ENCODE data around the gene CCDC141.
A peak's percentile ranks its signal among the peaks of the same experiment; 100 is the strongest.

The CCDC141 gene

GRCh38 chr2:178946494-178946893, 103.4 kb downstream of the CCDC141 start:
- in situ Hi-C loops (cut with HindIII; ENCODE audit: low pct_unique_long_range_greater_than_20kb, low sequenced_read_pairs), result no loop called here
- TF ChIP-seq JUND (IDR thresholded peaks at IDR 0.05; ENCODE audit: low read depth), result no peak
- no peak for DNase-seq (ENCODE audit: low read depth in 1 of 2, low spot score in 1 of 2)

GRCh38 chr2:178943745-178944144, 106.2 kb downstream of the CCDC141 start:
- TF ChIP-seq JUND (IDR thresholded peaks at IDR 0.05; ENCODE audit: low read depth), result no peak
- no peak for DNase-seq (ENCODE audit: low read depth in 1 of 2, low spot score in 1 of 2)
- in situ Hi-C loops (cut with HindIII; ENCODE audit: low pct_unique_long_range_greater_than_20kb, low sequenced_read_pairs), result no loop called here

- no peak for DNase-seq (ENCODE audit: low read depth in 1 of 2, low spot score in 1 of 2)
- no peak for TF ChIP-seq JUND (IDR thresholded peaks at IDR 0.05; ENCODE audit: low read depth)
- in situ Hi-C loops (cut with HindIII; ENCODE audit: low pct_unique_long_range_greater_than_20kb, low sequenced_read_pairs), result no loop called here
These were observed 115.4 kb downstream of the CCDC141 start for GRCh38 chr2:178934571-178934970.

- in situ Hi-C loops (cut with HindIII; ENCODE audit: low pct_unique_long_range_greater_than_20kb, low sequenced_read_pairs), result no loop called here
- DNase-seq (ENCODE audit: low read depth in 1 of 2, low spot score in 1 of 2), result no peak
- TF ChIP-seq JUND (IDR thresholded peaks at IDR 0.05; ENCODE audit: low read depth), result no peak
These were observed 116.4 kb downstream of the CCDC141 start for GRCh38 chr2:178933493-178933892.

- TF ChIP-seq JUND (IDR thresholded peaks at IDR 0.05; ENCODE audit: low read depth), result no peak
- in situ Hi-C loops (cut with HindIII; ENCODE audit: low pct_unique_long_range_greater_than_20kb, low sequenced_read_pairs), result no loop called here
- DNase-seq (ENCODE audit: low read depth in 1 of 2, low spot score in 1 of 2), result no peak
These were observed 121.9 kb downstream of the CCDC141 start for GRCh38 chr2:178928077-178928476.

- DNase-seq (ENCODE audit: low read depth in 1 of 2, low spot score in 1 of 2), result no peak
- TF ChIP-seq JUND (IDR thresholded peaks at IDR 0.05; ENCODE audit: low read depth), result no peak
- in situ Hi-C loops (cut with HindIII; ENCODE audit: low pct_unique_long_range_greater_than_20kb, low sequenced_read_pairs), result no loop called here
These were observed 122.8 kb downstream of the CCDC141 start for GRCh38 chr2:178927173-178927572.

- no peak for DNase-seq (ENCODE audit: low read depth in 1 of 2, low spot score in 1 of 2)
- no peak for TF ChIP-seq JUND (IDR thresholded peaks at IDR 0.05; ENCODE audit: low read depth)
These were observed 125.1 kb downstream of the CCDC141 start for GRCh38 chr2:178924817-178925216.

GRCh38 chr2:178923546-178923945, 126.4 kb downstream of the CCDC141 start:
- no peak for TF ChIP-seq JUND (IDR thresholded peaks at IDR 0.05; ENCODE audit: low read depth)
- no peak for DNase-seq (ENCODE audit: low read depth in 1 of 2, low spot score in 1 of 2)
- in situ Hi-C loops (cut with HindIII; ENCODE audit: low pct_unique_long_range_greater_than_20kb, low sequenced_read_pairs), result no loop called here

More at GRCh38 chr2:178924817-178925216, 125.1 kb downstream of the CCDC141 start:
- in situ Hi-C loops (cut with HindIII; ENCODE audit: low pct_unique_long_range_greater_than_20kb, low sequenced_read_pairs), result no loop called here

GRCh38 chr2:178920916-178921513, 128.9 kb downstream of the CCDC141 start:
- no peak for DNase-seq (ENCODE audit: low read depth in 1 of 2, low spot score in 1 of 2)
- no peak for TF ChIP-seq JUND (IDR thresholded peaks at IDR 0.05; ENCODE audit: low read depth)
- in situ Hi-C loops (cut with HindIII; ENCODE audit: low pct_unique_long_range_greater_than_20kb, low sequenced_read_pairs), result no loop called here

GRCh38 chr2:178917555-178917954, 132.4 kb downstream of the CCDC141 start:
- in situ Hi-C loops (cut with HindIII; ENCODE audit: low pct_unique_long_range_greater_than_20kb, low sequenced_read_pairs), result no loop called here
- DNase-seq (ENCODE audit: low read depth in 1 of 2, low spot score in 1 of 2), result no peak
- no peak for TF ChIP-seq JUND (IDR thresholded peaks at IDR 0.05; ENCODE audit: low read depth)

GRCh38 chr2:178915423-178916173, 134.3 kb downstream of the CCDC141 start:
- no peak for DNase-seq (ENCODE audit: low read depth in 1 of 2, low spot score in 1 of 2)
- TF ChIP-seq JUND (IDR thresholded peaks at IDR 0.05; ENCODE audit: low read depth), result no peak
- in situ Hi-C loops (cut with HindIII; ENCODE audit: low pct_unique_long_range_greater_than_20kb, low sequenced_read_pairs), result no loop called here

- DNase-seq (ENCODE audit: low read depth in 1 of 2, low spot score in 1 of 2), result peak; percentile 23 to 77
- in situ Hi-C loops (cut with HindIII; ENCODE audit: low pct_unique_long_range_greater_than_20kb, low sequenced_read_pairs), result no loop called here
- TF ChIP-seq JUND (IDR thresholded peaks at IDR 0.05; ENCODE audit: low read depth), result no peak
These were observed 135.6 kb downstream of the CCDC141 start for GRCh38 chr2:178914259-178914849.

- in situ Hi-C loops (cut with HindIII; ENCODE audit: low pct_unique_long_range_greater_than_20kb, low sequenced_read_pairs), result no loop called here
- no peak for TF ChIP-seq JUND (IDR thresholded peaks at IDR 0.05; ENCODE audit: low read depth)
- no peak for DNase-seq (ENCODE audit: low read depth in 1 of 2, low spot score in 1 of 2)
These were observed 136.9 kb downstream of the CCDC141 start for GRCh38 chr2:178913049-178913441.

All from T47D (cell line).